D341Med (cell line): ENCODE results near the gene RALGPS1.

ENCODE experiments used
- DNase-seq: peaks from one replicate; pipeline ENCODE4 v3.0.0; 2012; ENCODE audit warnings: low spot score

RALGPS1 gene

GRCh38 chr9:127053960-127054359, 139.4 kb downstream of the RALGPS1 start:
- DNase-seq, result no peak

GRCh38 chr9:127055745-127056402, 141.3 kb downstream of the RALGPS1 start:
- no peak for DNase-seq

- no peak for DNase-seq
Observed at GRCh38 chr9:127056446-127056845, 141.9 kb downstream of the RALGPS1 start.

GRCh38 chr9:127058011-127058644, 143.5 kb downstream of the RALGPS1 start:
- DNase-seq, result no peak

- DNase-seq, result no peak
Observed at GRCh38 chr9:127058645-127059021, 144.1 kb downstream of the RALGPS1 start.

- DNase-seq, result no peak
Observed at GRCh38 chr9:127059030-127059429, 144.4 kb downstream of the RALGPS1 start.

GRCh38 chr9:127059765-127060361, 145.3 kb downstream of the RALGPS1 start:
- DNase-seq, result no peak

GRCh38 chr9:127061411-127061810, 146.8 kb downstream of the RALGPS1 start:
- no peak for DNase-seq

GRCh38 chr9:127064335-127064734, 149.8 kb downstream of the RALGPS1 start:
- no peak for DNase-seq

- DNase-seq, result no peak
Observed at GRCh38 chr9:127065592-127065991, 151.0 kb downstream of the RALGPS1 start.

- no peak for DNase-seq
Observed at GRCh38 chr9:127066060-127066850, 151.7 kb downstream of the RALGPS1 start.

- DNase-seq, result no peak
Observed at GRCh38 chr9:127066851-127067136, 152.2 kb downstream of the RALGPS1 start.

- no peak for DNase-seq
Observed at GRCh38 chr9:127067603-127068220, 153.1 kb downstream of the RALGPS1 start.

GRCh38 chr9:127074561-127075548, 160.3 kb downstream of the RALGPS1 start:
- DNase-seq, result no peak

- no peak for DNase-seq
Observed at GRCh38 chr9:127075624-127076372, 161.2 kb downstream of the RALGPS1 start.

- DNase-seq, result no peak
Observed at GRCh38 chr9:127076860-127077643, 162.5 kb downstream of the RALGPS1 start.

GRCh38 chr9:127077644-127077946, 163.0 kb downstream of the RALGPS1 start:
- no peak for DNase-seq

GRCh38 chr9:127078336-127078735, 163.8 kb downstream of the RALGPS1 start:
- no peak for DNase-seq

- no peak for DNase-seq
Observed at GRCh38 chr9:127078988-127079387, 164.4 kb downstream of the RALGPS1 start.
